Non-pigmented ciliary epithelial cell (primary cell): ENCODE data around the gene ALG13.
"Not testable (repeated sequence)": the region's sequence is repeated elsewhere in the genome, so short reads cannot be mapped to it uniquely, and the experiment has no call there.

Experiments
- DNase-seq: peaks from one replicate; pipeline ENCODE4 v3.0.0-alpha.2; 2010; ENCODE audit warnings: low read depth

ALG13 gene

DNA sequence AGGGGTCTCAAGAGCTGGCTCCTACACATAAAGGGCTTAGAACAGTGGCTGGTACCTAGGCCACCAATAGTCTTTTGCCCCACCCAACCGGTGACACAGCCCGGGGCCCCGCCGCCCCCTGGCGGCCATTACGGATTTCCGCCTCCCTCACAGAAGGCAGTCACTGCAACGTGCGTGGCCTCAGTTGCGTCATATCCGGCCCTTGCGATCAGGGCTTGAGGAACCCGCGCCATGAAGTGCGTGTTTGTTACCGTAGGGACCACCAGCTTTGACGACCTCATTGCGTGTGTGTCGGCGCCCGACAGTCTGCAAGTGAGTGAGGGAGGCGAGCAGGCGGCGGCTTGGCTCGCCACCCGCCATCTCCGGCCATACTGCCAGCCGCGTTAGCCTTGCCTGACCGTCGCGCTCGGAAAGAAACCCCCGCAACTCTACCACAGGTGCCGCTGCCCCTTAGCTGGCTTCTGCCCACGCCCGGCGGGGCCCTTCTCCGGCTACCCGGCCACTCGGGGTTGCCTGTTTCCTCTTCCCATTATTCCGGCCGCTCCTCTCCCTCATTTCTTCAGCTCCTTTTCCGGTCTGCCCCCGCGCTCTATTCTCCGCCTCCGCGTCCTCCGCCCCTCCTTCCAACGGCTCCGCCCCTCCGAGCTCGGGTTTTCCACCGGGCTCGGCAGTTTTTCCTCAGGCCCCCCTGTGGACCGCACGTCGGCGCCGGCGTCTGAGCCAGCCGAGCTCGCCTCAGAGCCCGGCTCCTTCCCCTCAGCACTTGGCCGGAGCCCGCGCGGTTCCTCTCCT lies at the start of gene ALG13:
ALG13 (plus strand) TSS at position 183 of the 792 bp plus-strand sequence; CDS start at position 232, 49 bp downstream.
- DNase-seq, result peak; percentile 48

DNA sequence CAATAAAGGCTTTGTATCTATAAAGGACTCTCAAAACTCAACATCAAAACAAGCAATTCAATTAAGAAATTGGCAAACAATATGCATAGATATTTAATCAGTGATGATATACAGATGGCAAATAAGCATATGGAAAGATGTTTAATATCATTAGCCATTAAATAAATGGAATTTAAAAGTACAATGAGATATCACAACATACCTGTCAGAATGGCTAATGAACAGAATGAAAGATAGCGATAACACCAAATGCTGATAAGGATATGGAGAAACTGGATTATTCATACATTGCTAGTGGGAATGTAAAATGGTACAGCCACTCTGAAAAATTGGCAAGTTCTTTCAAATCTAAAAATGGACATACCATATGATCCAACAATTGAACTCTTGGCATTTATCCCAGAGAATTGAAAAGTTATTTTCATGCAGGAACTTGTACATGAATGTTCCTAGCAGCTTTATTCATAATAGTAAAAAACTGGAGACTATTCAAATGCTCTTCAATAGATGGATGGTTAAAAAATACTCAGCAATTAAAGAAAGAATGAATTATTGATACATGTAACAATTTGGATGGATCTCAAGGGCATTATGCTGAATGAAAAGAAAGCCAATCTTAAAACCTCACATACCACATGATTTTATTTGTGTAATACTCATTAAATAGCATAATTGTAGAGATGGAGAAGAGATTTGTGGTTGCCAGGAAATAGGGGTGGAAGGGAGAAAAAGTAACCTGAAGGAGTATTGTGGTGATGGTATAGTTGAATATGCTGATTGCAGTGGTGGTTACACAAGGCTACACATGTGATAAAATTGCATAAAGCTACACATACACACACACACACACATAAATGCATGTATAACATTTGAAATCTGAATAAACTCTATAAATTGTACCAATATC lies 45.9 kb upstream of the ALG13 start:
- no peak for DNase-seq

DNA sequence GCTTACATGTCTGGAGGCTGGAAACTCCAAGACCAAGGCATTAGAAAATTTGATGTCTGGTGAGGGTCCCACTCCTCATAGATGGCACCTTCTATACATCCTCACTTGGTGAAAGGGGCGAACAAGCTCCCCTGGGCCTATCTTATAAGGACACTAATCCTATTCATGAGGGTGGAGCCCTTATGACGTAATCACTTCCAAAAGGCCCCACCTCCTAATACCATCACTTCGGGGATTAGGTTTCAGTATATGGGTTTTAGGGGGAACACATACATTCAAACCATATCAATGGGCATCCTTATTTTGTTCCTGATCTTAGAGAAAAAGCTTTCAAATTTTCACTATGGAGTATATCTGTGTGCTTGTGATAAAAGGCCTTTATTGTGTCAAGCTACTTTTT lies 39.0 kb upstream of the ALG13 start:
- no peak for DNase-seq

DNA sequence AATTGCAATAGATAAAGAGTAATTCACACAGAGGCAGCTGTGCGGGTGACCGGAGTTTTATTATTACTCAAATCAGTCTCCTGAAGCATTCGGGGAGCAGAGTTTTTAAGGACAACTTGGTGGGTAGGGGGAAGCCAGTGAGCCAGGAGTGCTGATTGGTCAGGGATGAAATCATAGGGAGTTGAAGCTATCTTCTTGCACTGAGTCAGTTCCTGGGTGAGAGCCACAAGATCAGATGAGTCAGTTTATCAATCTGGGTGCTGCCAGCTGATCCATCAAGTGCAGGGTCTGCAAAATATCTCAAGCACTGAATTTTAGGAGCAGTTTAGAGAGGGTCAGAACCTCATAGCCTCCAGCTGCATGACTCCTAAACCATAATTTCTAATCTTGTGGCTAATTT lies 35.8 kb upstream of the ALG13 start:
- DNase-seq, result not testable (repeated sequence)

DNA sequence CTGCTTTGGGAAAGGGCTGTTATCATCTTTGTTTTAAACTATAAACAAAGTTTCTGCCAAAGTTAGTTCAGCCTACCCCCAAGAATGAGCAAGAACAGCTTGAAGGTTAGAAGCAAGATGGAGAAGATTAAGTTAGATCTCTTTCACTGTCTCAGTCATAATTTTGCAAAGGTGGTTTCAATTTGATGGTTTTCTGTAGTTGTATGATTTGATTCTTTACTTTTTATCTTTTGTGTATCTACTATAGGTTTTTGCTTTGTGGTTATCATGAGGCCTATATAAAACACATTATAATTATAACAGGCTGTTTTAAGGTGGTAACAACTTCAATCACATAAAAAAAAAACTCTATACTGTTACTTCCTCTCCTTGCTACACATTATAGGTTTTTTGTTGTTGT lies 35.4 kb upstream of the ALG13 start:
- no peak for DNase-seq

DNA sequence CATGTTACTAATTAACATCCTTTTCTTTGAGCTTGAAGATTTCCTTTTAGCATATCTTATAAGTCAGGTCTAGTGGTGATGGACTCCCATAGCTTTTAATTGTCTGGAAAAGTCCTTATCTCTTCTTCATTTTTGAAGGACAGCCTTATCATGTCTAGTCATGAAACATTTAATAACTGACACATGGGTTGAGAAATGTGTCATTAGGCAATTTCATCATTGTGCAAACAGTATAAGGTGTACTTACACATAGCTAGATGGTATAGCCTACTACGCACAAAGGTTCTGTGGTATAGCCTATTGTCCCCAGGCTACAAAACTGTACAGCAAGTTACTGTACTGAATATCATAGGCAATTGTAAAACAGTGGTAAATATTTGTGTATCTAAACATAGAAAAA lies 34.5 kb upstream of the ALG13 start:
- no peak for DNase-seq

DNA sequence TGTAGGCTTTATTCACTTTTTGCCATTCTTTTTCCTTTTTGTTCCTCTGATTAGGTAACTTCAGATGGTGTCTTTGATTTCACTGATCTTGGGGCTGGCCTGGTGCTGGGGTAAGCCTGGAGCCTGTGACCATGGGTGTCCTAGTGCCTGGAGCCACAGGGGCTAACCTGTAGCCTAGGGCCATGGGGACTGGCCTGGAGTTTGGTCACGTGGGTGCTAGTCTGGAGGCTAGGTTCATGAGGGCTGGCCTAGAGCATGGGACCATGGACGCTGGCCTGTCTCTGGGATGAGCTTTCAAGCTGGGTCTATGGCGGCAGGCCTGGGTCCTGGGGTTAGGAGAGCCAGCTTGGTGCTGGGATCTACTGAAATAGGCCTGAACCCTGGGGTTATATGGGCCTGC lies 32.2 kb upstream of the ALG13 start:
- DNase-seq, result no peak

DNA sequence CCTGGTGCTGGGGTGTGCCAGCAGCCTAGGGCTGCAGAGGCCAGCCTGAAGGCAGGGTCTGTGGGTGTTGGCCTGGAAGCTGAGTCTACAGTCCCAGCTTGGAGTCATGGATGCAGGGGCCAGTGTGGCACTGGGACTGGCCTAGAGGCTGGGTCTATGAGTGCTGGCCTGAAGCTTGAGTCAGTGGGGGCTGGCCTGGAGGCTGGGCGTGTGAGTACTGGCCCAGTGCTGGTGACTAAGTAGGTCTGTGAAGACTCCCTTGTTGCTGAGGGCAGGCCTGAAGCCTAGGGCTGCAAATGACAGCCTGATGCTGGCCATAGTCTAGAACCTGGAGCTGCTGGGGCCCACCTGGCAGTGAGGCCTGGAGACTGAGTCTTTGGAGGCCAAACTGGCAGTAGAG lies 31.3 kb upstream of the ALG13 start:
- no peak for DNase-seq

DNA sequence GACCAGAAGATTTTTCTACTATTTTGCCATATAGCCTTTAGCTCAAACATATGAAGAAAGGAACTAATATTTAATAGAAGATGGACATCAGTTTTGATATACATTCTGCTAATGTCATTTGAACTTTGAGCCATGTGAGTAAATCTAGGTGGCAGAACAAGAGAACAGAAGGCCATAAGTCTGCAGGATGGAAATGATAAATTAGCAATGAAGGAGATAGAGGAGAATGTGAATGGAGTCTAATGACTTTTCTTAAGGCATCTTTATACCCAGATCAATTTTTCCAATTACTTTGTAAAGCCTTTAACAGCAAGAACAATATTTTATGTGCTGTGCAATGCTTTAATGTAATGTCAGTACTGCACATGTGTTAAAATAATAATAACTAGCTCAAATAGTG lies 30.1 kb upstream of the ALG13 start:
- DNase-seq, result no peak

DNA sequence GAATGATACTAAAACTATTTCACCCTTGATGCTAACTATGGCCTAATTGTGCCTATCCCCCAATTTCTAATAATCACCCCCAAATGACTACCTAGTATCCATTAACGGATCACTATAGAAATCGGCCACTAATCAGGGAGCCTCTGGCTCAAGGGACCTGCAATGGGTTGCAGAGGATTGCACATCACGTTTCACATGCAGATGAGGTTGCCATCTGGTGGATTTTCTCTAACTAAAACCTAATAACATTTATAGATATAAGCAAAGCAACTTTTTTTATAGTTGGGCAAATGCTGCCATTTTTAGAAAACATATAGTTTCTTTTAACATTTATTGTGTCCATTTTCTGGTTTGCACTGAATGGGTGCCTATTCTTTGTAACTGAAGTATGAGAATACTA lies 28.3 kb upstream of the ALG13 start:
- no peak for DNase-seq

DNA sequence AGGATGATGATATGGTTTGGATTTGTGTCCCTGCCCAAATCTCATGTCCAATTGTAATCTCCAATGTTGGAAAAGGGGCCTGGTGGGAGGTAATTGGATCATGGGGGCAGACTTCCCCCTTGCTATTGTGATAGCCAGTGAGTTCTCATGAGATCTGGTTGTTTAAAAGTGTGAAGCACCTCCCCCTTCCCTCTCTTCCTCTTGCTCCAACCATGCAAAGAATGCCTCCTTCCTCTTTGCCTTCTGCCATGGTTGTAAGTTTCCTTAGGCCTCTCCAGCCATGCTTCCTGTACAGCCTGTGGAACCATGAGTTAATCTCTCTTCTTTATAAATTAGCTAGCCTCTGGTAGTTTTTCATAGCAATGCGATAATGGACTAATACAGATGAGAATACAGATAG lies 19.7 kb upstream of the ALG13 start:
- no peak for DNase-seq

DNA sequence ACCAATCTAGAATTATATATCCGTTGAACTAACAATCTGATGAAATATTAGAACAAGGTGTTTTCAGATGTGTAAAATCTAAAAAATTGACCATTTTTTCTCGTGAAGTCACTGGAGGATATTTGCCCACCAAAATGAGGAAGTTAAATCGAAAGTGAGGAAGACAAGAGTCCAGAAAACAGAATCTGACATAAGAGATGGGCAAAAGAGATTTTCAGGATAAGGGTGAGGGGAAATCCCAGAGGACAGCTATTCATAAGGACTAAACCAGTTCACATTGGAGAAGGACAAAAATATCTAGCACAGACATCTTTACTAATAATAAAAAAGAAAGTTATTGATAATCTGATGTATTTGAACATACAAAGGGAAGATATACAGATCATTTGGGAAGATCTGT lies 18.7 kb upstream of the ALG13 start:
- DNase-seq, result no peak

DNA sequence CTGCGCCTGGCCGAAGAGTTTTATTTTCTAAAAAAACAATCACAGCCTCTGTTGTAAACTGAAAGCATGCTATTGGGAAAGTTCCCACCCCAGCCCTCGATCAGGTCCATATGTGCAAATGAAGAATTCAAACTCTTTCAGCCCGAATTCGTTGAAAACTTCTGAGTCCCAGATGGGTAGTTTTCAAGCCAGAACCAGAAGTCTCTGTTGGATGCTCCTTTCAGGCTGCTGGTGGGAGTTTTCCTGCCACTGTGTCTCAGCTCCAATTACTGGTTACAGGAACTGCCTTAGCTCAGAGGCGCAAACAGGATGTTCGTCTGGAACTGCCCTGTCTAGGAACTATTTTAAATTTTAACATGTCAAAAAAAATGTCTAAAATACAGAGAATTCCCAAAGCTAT lies 9.3 kb upstream of the ALG13 start:
- DNase-seq, result no peak

DNA sequence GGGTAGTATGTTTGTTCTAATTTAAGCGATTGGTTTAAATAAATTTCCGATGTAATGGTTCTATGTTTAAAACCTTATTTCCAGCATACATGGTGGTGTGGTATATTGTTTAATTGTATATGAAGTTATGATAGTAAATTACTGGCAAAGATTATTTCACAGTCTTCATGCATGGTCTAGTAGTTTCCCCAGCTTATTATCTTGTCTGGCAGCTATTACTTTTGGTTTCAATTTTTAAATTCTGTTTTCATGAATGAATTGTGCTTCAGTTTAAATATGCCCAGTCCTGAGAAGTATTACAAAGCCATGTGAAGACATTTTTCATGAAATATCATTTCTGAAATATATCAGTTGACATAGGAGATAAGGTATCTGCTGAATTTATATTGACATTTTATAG lies 6.3 kb downstream of the ALG13 start:
- no peak for DNase-seq

DNA sequence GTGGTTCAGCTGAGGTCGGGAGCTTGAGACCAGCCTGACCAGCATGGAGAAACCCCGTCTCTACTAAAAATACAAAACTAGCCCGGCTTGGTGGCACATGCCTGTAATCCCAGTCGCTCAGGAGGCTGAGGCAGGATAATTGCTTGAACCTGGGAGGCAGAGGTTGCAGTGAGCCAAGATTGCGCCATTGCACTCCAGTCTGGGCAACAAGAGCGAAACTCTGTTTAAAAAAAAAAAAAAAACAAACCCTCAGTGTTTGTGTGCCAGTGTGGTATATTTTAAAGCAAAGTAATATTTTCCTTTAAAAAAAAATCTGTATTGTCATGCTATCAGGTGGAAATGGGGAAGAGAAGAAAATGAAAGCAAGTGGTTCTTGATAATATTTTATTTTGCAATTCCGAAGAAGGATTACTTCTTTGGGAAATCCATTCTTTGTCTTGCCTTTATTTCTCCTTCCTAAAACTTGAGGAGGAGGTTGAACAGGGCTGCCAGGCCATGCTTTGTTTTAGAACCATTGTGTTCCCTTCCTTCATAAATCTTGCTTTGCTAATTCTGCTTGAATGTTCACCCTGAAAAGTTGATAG lies 14.4 kb downstream of the ALG13 start:
- no peak for DNase-seq

DNA sequence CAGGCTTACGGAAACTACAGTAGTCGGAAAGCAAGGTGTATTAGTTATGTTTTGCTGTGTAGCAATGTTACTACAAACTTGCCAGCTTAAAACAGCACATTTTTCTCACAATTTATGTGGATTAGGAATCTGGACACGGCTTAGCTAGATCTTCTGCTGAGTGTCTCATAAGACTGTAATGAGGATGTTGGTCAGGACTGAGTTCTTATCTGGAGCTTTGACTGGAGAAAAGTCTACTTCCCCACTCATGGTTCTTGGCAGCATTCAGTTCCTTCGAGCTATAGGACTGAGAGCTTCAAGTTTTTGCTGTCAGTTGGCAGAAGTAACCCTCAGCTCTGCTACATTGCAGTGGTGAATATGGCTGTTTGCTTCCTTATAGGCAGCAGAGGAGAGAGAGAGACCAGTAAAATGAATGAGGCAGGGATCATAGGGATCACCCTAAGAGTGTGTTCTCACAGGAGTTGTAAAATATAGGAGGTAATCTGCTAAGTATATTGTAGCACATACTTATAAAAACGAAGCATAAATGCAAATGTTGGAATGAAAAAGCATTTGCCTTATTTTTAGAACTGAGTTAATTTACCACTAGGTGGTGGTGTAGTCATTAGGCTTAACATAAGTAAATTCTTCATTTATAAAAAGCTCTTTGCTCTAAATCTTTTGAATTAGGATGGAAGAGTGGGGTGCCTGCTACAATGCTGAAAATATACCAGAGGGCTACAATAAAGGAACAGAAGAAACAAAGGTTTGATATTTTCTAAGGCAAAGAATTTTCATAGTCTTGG lies 38.6 kb downstream of the ALG13 start:
- no peak for DNase-seq

DNA sequence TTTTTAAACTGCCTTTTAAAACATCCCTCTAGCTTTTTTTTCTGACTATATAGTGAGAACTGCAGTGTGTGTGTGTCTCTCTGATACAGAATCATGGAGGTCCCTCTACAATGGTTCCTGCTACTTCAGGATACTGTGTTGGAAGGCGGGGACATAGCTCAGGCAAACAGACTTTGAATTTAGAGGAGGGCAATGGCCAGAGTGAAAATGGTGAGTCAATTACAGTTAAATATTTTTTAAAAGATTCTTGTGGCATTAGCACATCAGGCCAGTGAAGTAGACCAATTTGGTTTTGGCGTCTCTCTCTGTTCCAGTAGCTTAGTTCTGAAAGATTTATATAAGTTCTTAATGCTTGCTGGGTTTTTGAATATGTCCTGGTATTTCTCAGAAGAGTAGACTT lies 47.1 kb downstream of the ALG13 start:
- no peak for DNase-seq

DNA sequence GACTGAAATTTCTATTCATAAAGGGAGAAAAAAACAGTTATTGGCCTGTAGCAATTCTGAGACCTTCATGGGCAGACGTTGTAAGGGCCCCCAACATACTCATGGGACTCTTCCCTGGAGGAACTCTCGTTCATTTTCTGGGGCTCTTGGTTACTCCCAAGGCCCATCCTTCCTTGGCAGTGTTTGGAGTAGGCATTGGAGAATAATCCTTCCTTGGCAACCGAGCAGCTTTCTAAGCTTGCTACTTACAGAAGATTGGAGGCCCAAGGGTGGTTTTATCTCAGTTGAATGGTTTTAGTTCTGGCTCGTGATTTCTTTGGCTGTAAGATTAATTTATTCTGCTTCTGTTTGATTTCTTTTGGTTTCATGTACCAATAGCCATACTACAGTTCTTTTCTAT lies 50.4 kb downstream of the ALG13 start:
- DNase-seq, result no peak

DNA sequence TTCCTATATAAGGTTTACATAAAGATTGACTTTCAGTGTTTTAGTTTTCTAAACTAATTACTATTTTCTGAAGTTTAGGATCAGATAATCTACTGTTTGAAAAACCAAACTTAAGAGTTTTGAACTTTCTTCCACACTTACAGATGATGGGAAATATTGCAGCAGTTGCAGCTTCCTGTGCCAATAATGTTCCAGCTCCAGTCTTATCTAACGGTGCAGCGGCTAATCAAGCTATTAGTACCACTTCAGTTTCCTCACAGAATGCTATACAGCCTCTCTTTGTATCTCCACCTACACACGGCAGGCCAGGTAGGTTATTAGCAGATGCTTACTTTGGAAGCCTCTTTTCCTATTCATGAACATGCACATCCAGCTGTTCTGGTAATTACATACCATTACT lies 55.6 kb downstream of the ALG13 start:
- DNase-seq, result no peak

DNA sequence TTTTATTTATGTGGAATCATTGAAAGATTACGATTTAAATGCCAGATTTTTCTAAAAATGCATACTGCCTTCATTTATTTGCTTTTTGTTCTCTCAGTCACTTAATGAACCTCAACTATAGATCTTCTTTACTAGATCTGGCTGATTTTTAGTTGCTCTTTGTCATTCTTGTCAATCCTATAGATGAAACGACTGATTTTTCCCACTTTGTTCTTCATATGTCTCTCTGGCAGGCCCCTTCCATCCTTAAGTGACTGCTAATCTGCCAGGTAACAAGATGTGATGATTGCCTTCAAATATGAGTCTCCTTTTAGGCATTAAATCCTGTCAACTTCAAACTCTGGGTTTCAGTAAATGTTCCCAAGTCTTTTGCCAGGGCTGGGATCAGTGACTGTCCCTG lies 61.0 kb downstream of the ALG13 start:
- DNase-seq, result no peak

DNA sequence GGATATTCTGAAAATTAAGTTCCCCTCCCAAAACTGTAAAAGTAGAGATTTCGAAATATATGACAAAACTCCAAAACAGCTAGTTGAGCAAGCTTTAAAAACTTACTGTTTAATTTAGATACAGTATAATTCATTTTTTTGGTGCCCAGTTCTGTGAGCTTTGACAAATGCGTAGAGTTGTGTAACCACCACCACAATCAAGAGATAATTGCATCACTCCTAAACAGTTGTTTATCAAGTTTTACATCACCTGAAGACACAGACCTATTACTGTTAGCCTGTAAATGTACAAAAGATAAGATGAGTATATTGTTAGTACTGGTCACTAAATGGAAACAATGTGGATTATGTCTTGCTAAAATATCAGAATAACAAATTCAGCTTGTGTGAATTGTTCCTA lies 62.3 kb downstream of the ALG13 start:
- DNase-seq, result no peak

DNA sequence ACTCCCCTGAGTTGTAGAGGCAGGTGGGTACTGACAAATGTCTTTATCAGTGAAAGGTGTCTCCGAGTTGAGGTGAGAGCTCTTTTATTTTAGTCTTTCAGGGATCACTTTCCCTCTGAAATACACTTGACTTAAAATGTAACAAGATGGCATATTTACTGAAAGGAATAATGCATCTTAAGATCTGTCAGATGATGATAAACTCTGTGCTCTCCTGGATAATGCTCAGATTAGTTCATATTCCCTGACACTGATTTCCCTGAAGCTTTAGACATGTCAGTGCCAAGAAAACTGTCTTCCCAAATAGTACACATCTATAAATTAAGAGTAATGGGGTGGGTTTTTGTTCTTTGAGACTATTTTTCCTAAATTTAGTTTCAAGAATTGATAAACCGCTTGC lies 75.5 kb downstream of the ALG13 start:
- no peak for DNase-seq
